Thoracic aorta (tissue), 2 donors: ENCODE measurements around the gene CCNL1. TPM values are rescaled to one million over a fixed set of nuclear protein-coding genes. Genes with fewer than 3 reads are reported as not detected.

Experiments
- ATAC-seq: fragments of 150-250 bp; one replicate; pipeline ENCODE4 v1.8.0; 2017; ENCODE audit warnings: low read depth; ENCODE audit not compliant: insufficient number of reproducible peaks, low FRiP score
- DNase-seq: peaks from one replicate; pipeline ENCODE4 v3.0.0-alpha.2; 2020; ENCODE audit warnings: low spot score
- H3K27ac ChIP-seq, 2 donors: fragments of 200-600 bp; sonication (generic); 1 replicate in 1 of 2; 2 replicates in 1 of 2; pipeline ENCODE4 v1.5.1; 2016; ENCODE audit warnings: mild to moderate bottlenecking in 2 of 2, moderate library complexity in 2 of 2
- H3K27me3 ChIP-seq: fragments of 200-600 bp; sonication (generic); replicated peaks from 2 replicates; pipeline ENCODE4 v1.6.0; 2016; ENCODE audit warnings: mild to moderate bottlenecking; ENCODE audit not compliant: insufficient read depth
- H3K36me3 ChIP-seq: fragments of 200-600 bp; sonication (generic); one replicate; pipeline ENCODE4 v1.5.1; 2016
- H3K4me1 ChIP-seq, 2 donors: fragments of 200-600 bp; sonication (generic); 1 replicate in 1 of 2; 2 replicates in 1 of 2; pipeline versions ENCODE4 v1.5.1 to v1.6.0; 2016; ENCODE audit warnings: low read depth in 2 of 2, mild to moderate bottlenecking in 1 of 2; ENCODE audit not compliant: control insufficient read depth in 1 of 2
- H3K4me3 ChIP-seq: fragments of 200-600 bp; sonication (generic); 2 replicates; pipeline ENCODE4 v1.5.1; 2016; ENCODE audit warnings: mild to moderate bottlenecking
- H3K9me3 ChIP-seq: fragments of 200-600 bp; sonication (generic); 2 replicates; pipeline ENCODE4 v1.5.1; 2016
- total RNA-seq, 2 donors: library from RNA; depleted of rRNA; stranded (reverse); fragments of >200 nt; gene quantifications; one replicate each; pipeline versions ENCODE4 v1.1.0 to v1.2.3, GENCODE V29; 2016
- TF ChIP-seq, protein P1 (sequence below): fragments of 200-600 bp; sonication (generic); IDR thresholded peaks from one replicate; pipeline ENCODE4 v1.5.1; 2019; ENCODE audit warnings: antibody characterized with exemption

Gene CCNL1
- 100 to 1,000 TPM; 210 to 387 TPM for total RNA-seq

DNA sequence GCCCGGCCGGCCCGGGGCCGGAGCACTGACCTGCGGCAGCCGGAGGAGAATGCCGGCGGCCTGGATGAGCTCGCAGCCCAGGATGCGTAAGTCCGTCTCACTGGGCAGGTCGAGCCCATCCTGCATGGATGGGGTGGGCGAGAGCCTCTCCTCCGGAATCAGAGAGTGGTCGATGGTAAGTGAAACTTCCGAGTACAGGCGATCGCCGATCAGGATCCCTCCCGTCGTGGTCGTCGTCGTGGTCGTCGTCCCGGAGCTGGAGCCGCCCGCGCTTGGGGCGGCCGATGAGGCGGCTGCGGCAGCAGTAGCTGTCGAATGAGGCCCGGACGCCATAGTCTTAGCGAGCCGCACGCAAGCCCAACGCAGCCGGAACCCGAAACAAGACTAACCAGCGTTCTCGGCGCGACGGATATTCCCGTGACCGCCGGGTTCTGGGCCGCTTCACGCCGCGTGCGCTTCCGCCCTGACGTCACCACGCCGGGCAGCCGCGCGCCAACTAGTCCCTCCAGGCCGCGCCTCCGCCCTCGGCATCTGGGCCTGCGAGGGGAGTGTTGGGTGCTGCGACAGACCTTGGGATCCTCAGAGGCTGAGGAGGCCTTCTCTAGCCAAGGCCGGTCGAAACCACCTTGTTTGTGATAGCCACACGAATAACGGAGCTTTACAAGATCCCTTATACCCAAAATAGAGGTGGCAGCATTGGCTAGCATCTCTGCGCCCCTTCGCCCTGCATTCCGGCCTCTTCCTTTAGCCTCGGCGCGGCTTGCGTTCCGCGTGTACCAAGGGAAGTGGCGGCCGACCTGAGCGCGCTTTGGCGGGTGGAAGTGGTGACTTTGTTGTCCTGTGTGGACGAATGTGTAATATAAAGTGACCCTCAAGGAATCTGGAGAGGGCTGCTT, at the start of gene CCNL1:
CCNL1 (minus strand) TSS at position 386 of the 896 bp plus-strand sequence; CDS start at position 333, 53 bp downstream.
- H3K4me3 ChIP-seq: peak within 1 kb of the TSS; percentile 98
- DNase-seq: peak; percentile 88
- H3K9me3 ChIP-seq: no peaks in the 10 kb centered on the region
- peak; percentile 86 for ATAC-seq
- H3K36me3 ChIP-seq: peaks cover 17% of the 10 kb centered on the region
- TF ChIP-seq, protein P1, sequence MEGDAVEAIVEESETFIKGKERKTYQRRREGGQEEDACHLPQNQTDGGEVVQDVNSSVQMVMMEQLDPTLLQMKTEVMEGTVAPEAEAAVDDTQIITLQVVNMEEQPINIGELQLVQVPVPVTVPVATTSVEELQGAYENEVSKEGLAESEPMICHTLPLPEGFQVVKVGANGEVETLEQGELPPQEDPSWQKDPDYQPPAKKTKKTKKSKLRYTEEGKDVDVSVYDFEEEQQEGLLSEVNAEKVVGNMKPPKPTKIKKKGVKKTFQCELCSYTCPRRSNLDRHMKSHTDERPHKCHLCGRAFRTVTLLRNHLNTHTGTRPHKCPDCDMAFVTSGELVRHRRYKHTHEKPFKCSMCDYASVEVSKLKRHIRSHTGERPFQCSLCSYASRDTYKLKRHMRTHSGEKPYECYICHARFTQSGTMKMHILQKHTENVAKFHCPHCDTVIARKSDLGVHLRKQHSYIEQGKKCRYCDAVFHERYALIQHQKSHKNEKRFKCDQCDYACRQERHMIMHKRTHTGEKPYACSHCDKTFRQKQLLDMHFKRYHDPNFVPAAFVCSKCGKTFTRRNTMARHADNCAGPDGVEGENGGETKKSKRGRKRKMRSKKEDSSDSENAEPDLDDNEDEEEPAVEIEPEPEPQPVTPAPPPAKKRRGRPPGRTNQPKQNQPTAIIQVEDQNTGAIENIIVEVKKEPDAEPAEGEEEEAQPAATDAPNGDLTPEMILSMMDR: no peak
- no peaks in the 10 kb centered on the region for H3K27me3 ChIP-seq
- H3K27ac ChIP-seq: peak within 1 kb of the TSS; percentile 100
- H3K4me1 ChIP-seq: peaks cover 47 to 48% of the 10 kb centered on the region in 2 donors

- Histone ChIP-seq H3K9me3 (no peaks in the 10 kb centered on the region), H3K27ac (no peak overlapping the region), H3K4me3 (no peak overlapping the region), H3K36me3 (no peaks in the 10 kb centered on the region), H3K27me3 (no peaks in the 10 kb centered on the region), H3K4me1 (no peaks in the 10 kb centered on the region)
- ATAC-seq (no peak), DNase-seq (no peak)
- TF ChIP-seq, protein P1: no peak
Observed at GRCh38 chr3:157204880-157205279, 44.9 kb upstream of the CCNL1 start.

DNA sequence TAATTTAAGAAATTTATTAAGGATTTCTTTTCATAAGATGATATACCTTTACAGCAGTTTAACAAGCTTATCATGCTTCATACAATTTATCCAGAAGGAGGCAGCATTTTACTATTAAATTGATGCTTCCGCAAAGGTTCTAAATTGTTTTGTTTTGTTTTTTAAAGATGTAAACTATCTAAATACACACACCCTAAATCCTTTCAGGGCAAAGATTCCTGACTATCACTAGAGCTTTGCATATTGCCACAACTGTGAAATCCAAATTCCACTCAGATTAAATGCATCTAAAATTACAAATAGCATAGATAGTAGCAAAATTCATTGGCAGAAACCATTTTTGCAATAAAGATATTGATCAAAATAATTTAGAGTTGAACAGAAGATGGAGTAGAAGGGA, 44.5 kb upstream of the CCNL1 start:
- TF ChIP-seq, protein P1: peak; percentile 45
- H3K27me3 ChIP-seq: no peaks in the 10 kb centered on the region
- H3K4me1 ChIP-seq: no peaks in the 10 kb centered on the region
- no peak overlapping the region for H3K27ac ChIP-seq
- no peaks in the 10 kb centered on the region for H3K36me3 ChIP-seq
- no peaks in the 10 kb centered on the region for H3K9me3 ChIP-seq
- ATAC-seq (no peak), DNase-seq (no peak)
- no peak overlapping the region for H3K4me3 ChIP-seq

- no peak for ATAC-seq
- Histone ChIP-seq H3K27ac (no peak overlapping the region), H3K27me3 (no peaks in the 10 kb centered on the region), H3K4me1 (no peaks in the 10 kb centered on the region), H3K4me3 (no peak overlapping the region), H3K9me3 (no peaks in the 10 kb centered on the region), H3K36me3 (no peaks in the 10 kb centered on the region)
- TF ChIP-seq, protein P1: peak; percentile 23
- no peak for DNase-seq
Observed at GRCh38 chr3:157201648-157202278, 41.8 kb upstream of the CCNL1 start.

DNA sequence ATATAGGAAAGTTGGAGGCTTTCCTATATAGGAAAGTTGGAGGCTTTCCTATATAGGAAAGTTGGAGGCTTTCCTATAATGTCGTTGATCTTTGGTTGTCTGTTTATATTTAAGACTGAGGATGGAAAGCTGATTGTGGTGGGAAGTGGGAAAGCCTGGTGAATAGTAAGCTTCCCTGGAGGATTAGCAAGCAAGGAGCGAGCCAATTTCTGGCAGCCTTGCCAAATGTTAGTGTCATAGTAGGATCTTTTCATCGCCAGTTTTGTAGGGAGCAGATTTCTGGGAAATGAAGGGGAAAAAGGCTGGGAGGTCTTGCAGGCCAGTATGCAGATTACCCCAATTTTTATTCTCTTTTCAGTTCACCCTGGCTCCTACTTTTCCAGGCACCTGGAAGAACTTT, 39.9 kb upstream of the CCNL1 start:
- Histone ChIP-seq H3K4me1 (no peaks in the 10 kb centered on the region), H3K9me3 (peaks cover 4% of the 10 kb centered on the region), H3K4me3 (no peak overlapping the region), H3K27ac (no peak overlapping the region), H3K27me3 (no peaks in the 10 kb centered on the region), H3K36me3 (no peaks in the 10 kb centered on the region)
- DNase-seq (no peak), ATAC-seq (no peak)
- TF ChIP-seq, protein P1: no peak
